ENCODE measurements around the gene NTRK3. TPM values are rescaled to one million over a fixed set of nuclear protein-coding genes. Genes with fewer than 3 reads are reported as not detected.

The NTRK3 gene
- total and polyA plus RNA-seq, 4 donors = 0.21 to 2.9 (median 0.32) TPM

DNA sequence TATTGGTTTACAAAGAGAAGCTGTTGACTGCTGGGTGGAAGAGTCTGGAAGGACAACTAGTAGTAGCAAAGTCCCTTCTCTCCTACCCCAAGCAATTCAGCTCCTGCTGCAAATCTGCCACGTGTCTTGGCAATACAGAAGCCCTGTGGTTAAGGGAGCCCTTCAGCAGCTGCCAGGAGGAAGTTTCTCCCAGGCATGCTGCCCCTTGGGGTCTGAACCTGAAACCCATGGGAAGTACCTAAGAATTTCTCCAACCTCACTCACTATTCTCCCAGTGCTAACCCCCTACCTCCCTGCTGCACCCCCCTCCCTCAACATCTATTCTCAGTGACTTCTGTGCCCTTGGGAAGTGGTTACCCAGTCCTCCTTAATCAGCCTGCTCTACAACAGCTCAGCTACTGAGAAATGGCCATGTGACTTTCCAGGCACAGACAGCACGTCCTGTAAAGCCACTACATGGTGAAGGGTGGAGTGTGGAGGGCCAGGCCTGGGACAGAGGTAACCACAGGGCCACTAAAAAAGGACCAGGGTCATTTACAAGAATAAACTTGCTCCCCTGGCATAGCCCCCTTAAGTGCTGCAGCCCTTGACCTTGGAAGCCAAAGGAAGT lies 316.6 kb downstream of the NTRK3 start:
- H3K4me1 ChIP-seq (ENCODE audit: control insufficient read depth in 4 of 4, insufficient read depth in 4 of 4, low read length in 3 of 4) = no peaks in the 10 kb centered on the region
- H3K36me3 ChIP-seq (ENCODE audit: control insufficient read depth in 4 of 4, insufficient read depth in 3 of 4, low read depth in 1 of 4, low read length in 3 of 4) = no peaks in the 10 kb centered on the region
- WGBS = 18% methylated on average over 2 of the region's 2 CpGs
- TF ChIP-seq SP1 (IDR thresholded peaks at IDR 0.05) (no peak), FOXA1 (IDR thresholded peaks at IDR 0.05) (no peak), HNF4G (IDR thresholded peaks at IDR 0.05) (no peak), RAD21 (IDR thresholded peaks at IDR 0.05) (no peak), JUND (IDR thresholded peaks at IDR 0.05) (no peak), GABPA (IDR thresholded peaks at IDR 0.05 in 1 of 2, conservative IDR thresholded peaks at IDR 0.05 in 1 of 2) (no peak), NR2F2 (IDR thresholded peaks at IDR 0.05) (no peak), HNF4A (conservative IDR thresholded peaks at IDR 0.05) (no peak), YY1 (IDR thresholded peaks at IDR 0.05) (no peak), RXRA (IDR thresholded peaks at IDR 0.05) (no peak), TAF1 (conservative IDR thresholded peaks at IDR 0.05) (no peak), FOXA2 (IDR thresholded peaks at IDR 0.05) (no peak)
- TF ChIP-seq, protein P1, sequence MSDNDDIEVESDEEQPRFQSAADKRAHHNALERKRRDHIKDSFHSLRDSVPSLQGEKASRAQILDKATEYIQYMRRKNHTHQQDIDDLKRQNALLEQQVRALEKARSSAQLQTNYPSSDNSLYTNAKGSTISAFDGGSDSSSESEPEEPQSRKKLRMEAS (IDR thresholded peaks at IDR 0.05) = no peak
- TF ChIP-seq, protein P2, sequence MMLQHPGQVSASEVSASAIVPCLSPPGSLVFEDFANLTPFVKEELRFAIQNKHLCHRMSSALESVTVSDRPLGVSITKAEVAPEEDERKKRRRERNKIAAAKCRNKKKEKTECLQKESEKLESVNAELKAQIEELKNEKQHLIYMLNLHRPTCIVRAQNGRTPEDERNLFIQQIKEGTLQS (IDR thresholded peaks at IDR 0.05) = no peak
- TF ChIP-seq, protein P3, sequence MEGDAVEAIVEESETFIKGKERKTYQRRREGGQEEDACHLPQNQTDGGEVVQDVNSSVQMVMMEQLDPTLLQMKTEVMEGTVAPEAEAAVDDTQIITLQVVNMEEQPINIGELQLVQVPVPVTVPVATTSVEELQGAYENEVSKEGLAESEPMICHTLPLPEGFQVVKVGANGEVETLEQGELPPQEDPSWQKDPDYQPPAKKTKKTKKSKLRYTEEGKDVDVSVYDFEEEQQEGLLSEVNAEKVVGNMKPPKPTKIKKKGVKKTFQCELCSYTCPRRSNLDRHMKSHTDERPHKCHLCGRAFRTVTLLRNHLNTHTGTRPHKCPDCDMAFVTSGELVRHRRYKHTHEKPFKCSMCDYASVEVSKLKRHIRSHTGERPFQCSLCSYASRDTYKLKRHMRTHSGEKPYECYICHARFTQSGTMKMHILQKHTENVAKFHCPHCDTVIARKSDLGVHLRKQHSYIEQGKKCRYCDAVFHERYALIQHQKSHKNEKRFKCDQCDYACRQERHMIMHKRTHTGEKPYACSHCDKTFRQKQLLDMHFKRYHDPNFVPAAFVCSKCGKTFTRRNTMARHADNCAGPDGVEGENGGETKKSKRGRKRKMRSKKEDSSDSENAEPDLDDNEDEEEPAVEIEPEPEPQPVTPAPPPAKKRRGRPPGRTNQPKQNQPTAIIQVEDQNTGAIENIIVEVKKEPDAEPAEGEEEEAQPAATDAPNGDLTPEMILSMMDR (IDR thresholded peaks at IDR 0.05; ENCODE audit: low read depth, low read length, missing input control) = no peak
- TF ChIP-seq, protein P4, sequence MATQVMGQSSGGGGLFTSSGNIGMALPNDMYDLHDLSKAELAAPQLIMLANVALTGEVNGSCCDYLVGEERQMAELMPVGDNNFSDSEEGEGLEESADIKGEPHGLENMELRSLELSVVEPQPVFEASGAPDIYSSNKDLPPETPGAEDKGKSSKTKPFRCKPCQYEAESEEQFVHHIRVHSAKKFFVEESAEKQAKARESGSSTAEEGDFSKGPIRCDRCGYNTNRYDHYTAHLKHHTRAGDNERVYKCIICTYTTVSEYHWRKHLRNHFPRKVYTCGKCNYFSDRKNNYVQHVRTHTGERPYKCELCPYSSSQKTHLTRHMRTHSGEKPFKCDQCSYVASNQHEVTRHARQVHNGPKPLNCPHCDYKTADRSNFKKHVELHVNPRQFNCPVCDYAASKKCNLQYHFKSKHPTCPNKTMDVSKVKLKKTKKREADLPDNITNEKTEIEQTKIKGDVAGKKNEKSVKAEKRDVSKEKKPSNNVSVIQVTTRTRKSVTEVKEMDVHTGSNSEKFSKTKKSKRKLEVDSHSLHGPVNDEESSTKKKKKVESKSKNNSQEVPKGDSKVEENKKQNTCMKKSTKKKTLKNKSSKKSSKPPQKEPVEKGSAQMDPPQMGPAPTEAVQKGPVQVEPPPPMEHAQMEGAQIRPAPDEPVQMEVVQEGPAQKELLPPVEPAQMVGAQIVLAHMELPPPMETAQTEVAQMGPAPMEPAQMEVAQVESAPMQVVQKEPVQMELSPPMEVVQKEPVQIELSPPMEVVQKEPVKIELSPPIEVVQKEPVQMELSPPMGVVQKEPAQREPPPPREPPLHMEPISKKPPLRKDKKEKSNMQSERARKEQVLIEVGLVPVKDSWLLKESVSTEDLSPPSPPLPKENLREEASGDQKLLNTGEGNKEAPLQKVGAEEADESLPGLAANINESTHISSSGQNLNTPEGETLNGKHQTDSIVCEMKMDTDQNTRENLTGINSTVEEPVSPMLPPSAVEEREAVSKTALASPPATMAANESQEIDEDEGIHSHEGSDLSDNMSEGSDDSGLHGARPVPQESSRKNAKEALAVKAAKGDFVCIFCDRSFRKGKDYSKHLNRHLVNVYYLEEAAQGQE (IDR thresholded peaks at IDR 0.05) = no peak
- H3K27me3 ChIP-seq (ENCODE audit: control insufficient read depth in 4 of 4, insufficient read depth in 4 of 4, low read length in 3 of 4) = no peaks in the 10 kb centered on the region
- no peak overlapping the region for H3K9ac ChIP-seq (ENCODE audit: low read depth in 1 of 2, low read length in 2 of 2)
- no peaks in the 10 kb centered on the region for H3K9me3 ChIP-seq (ENCODE audit: control insufficient read depth in 4 of 4, low read length in 3 of 4)
- no peak for DNase-seq (ENCODE audit: low spot score)
- H3K4me3 ChIP-seq (ENCODE audit: low read depth in 1 of 3, low read length in 3 of 3) = no peak overlapping the region
- no peak overlapping the region for H3K27ac ChIP-seq (ENCODE audit: low read depth in 1 of 2, low read length in 2 of 2)

DNA sequence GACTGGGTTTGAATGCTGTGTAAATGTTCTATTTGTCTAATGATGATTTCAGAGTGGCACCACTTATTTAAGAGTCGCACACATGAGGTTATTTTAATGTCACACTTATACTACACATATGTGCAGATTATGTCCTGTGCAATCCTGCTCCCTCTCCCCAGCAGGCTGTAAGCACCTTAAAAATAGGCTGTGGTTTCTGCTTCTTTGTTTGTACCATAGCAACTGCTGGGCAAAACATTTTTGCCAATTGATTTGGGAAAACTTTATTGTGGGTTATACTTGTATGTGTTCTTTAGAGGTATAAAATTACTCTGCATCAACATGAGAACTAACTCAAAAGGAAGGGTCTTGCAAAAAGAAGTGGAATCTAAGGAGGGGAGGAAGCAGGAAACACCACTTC lies 318.5 kb downstream of the NTRK3 start:
- 88% methylated on average over 1 of the region's 1 CpG for WGBS
- Histone ChIP-seq H3K36me3 (ENCODE audit: control insufficient read depth in 4 of 4, insufficient read depth in 3 of 4, low read depth in 1 of 4, low read length in 3 of 4) (no peaks in the 10 kb centered on the region), H3K4me1 (ENCODE audit: control insufficient read depth in 4 of 4, insufficient read depth in 4 of 4, low read length in 3 of 4) (no peaks in the 10 kb centered on the region), H3K27ac (ENCODE audit: low read depth in 1 of 2, low read length in 2 of 2) (no peak overlapping the region), H3K4me3 (ENCODE audit: low read depth in 1 of 3, low read length in 3 of 3) (no peak overlapping the region), H3K9ac (ENCODE audit: low read depth in 1 of 2, low read length in 2 of 2) (no peak overlapping the region), H3K9me3 (ENCODE audit: control insufficient read depth in 4 of 4, low read length in 3 of 4) (no peaks in the 10 kb centered on the region), H3K27me3 (ENCODE audit: control insufficient read depth in 4 of 4, insufficient read depth in 4 of 4, low read length in 3 of 4) (no peaks in the 10 kb centered on the region)
- DNase-seq (ENCODE audit: low spot score) = no peak
- TF ChIP-seq, protein P1 (IDR thresholded peaks at IDR 0.05) = no peak
- TF ChIP-seq YY1 (IDR thresholded peaks at IDR 0.05) (no peak), FOXA2 (IDR thresholded peaks at IDR 0.05) (no peak), RXRA (IDR thresholded peaks at IDR 0.05) (no peak), JUND (IDR thresholded peaks at IDR 0.05) (no peak), NR2F2 (IDR thresholded peaks at IDR 0.05) (no peak)
- TF ChIP-seq, protein P5, sequence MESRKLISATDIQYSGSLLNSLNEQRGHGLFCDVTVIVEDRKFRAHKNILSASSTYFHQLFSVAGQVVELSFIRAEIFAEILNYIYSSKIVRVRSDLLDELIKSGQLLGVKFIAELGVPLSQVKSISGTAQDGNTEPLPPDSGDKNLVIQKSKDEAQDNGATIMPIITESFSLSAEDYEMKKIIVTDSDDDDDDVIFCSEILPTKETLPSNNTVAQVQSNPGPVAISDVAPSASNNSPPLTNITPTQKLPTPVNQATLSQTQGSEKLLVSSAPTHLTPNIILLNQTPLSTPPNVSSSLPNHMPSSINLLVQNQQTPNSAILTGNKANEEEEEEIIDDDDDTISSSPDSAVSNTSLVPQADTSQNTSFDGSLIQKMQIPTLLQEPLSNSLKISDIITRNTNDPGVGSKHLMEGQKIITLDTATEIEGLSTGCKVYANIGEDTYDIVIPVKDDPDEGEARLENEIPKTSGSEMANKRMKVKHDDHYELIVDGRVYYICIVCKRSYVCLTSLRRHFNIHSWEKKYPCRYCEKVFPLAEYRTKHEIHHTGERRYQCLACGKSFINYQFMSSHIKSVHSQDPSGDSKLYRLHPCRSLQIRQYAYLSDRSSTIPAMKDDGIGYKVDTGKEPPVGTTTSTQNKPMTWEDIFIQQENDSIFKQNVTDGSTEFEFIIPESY (IDR thresholded peaks at IDR 0.05) = no peak
- TF ChIP-seq, protein P3 (IDR thresholded peaks at IDR 0.05; ENCODE audit: low read depth, low read length, missing input control) = no peak
- TF ChIP-seq, protein P2 (IDR thresholded peaks at IDR 0.05) = no peak
